ENCODE measurements around the gene TRPM5. TPM values are rescaled to one million over a fixed set of nuclear protein-coding genes. Genes with fewer than 3 reads are reported as not detected.

Gene TRPM5
- total and polyA plus RNA-seq, 9 of the 15 experiments (the other 6 are each of a cell fraction or from before 2014, with no cell fraction given): not detected

DNA sequence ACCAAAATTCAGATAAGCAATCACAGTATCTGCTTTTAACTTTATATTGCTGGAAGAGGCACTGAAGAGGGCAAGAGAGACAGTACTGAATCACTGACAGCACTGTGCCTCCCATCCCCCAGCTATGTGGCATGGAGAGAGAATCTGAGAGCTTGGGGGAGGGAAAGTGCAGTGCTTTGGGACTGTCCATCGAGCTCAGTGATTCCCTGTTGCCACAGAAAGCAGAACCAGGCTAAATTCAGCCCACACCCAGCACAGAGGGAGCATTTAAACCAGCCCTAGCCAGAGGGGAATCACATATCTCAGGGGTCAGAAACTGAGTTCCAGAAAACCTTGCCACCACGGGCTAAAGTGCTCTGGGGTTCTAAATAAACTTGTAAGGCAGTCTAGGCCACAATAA, 44.8 kb upstream of the TRPM5 start:
- Histone ChIP-seq H3K79me2 (ENCODE audit: control insufficient read depth, insufficient read depth, low read length) (no peaks in the 10 kb centered on the region), H3K9ac (ENCODE audit: insufficient read depth in 1 of 2, low read depth in 2 of 2, low read length in 2 of 2) (no peak overlapping the region), H3K9me1 (ENCODE audit: control insufficient read depth, insufficient read depth, low read length) (no peaks in the 10 kb centered on the region), H3K36me3 (ENCODE audit: control insufficient read depth, insufficient read depth, low read length) (no peaks in the 10 kb centered on the region), H3K27ac (ENCODE audit: extremely low read depth, low read depth, low read length) (no peak overlapping the region), H3K4me2 (ENCODE audit: insufficient read depth, low read length) (no peak overlapping the region), H3K4me1 (replicated peaks in 1 of 2; ENCODE audit: control insufficient read depth in 2 of 2, insufficient read depth in 2 of 2, low read length in 2 of 2) (no peaks in the 10 kb centered on the region), H3K9me3 (replicated peaks; ENCODE audit: control insufficient read depth, insufficient read depth, low read depth, low read length) (no peaks in the 10 kb centered on the region; the same call in 1 of the 2 replicates), H4K20me1 (replicated peaks; ENCODE audit: control insufficient read depth, insufficient read depth, low read length) (no peaks in the 10 kb centered on the region), H2AFZ (ENCODE audit: low read depth, low read length) (no peak overlapping the region), H3K4me3 (no peak overlapping the region), H3K27me3 (ENCODE audit: control insufficient read depth in 2 of 2, insufficient read depth in 2 of 2, low read length in 2 of 2) (peaks cover 0 to 7% of the 10 kb centered on the region in 2 experiments; a peak in 1 of 5 replicates)
- in situ Hi-C loops (cut with MboI): no loop called here
- DNase-seq (ENCODE audit: extremely low read depth in 1 of 4, low spot score in 3 of 4) (no peak), FAIRE-seq (no peak), ATAC-seq (no peak)
- intact Hi-C loops (cut with micrococcal nuclease): no loop called here
- BruUV-seq (replicated peaks): no TSS peak
- ChIA-PET POLR2A (no interaction called here), CTCF (ENCODE audit: low intra/inter-chr PET ratio) (no interaction called here)
- WGBS (ENCODE audit: insufficient coverage, low coverage, missing lambda C conversion rate): 0% methylated on average over 2 of the region's 2 CpGs
- no peak for TF ChIP-seq ZFX (CRISPR knock-in tag; IDR thresholded peaks at IDR 0.05)

DNA sequence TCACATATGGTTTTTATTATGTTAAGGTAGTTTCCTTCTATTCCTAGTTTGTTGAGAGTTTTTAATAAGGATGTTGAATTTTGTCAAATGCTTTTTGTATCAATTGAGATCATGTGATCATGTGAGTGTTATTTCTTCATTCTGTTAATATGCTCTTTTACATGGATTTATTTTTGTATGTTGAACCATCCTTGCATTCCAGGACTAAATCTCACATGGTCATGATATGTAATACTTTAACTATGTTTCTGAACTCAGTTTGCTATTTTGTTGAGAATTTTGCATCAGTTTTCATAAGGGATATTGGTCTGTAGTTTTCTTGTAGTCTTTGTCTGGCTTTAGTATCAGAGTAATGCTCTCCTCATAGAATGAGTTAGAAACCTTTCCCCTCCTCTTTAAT, 43.7 kb upstream of the TRPM5 start:
- no TSS peak for BruUV-seq (replicated peaks)
- Histone ChIP-seq H3K4me1 (replicated peaks in 1 of 2; ENCODE audit: control insufficient read depth in 2 of 2, insufficient read depth in 2 of 2, low read length in 2 of 2) (no peaks in the 10 kb centered on the region), H3K9me3 (replicated peaks; ENCODE audit: control insufficient read depth, insufficient read depth, low read depth, low read length) (no peaks in the 10 kb centered on the region; the same call in 1 of the 2 replicates), H3K4me2 (ENCODE audit: insufficient read depth, low read length) (no peak overlapping the region), H3K9ac (ENCODE audit: insufficient read depth in 1 of 2, low read depth in 2 of 2, low read length in 2 of 2) (no peak overlapping the region), H3K4me3 (no peak overlapping the region), H3K79me2 (ENCODE audit: control insufficient read depth, insufficient read depth, low read length) (no peaks in the 10 kb centered on the region), H4K20me1 (replicated peaks; ENCODE audit: control insufficient read depth, insufficient read depth, low read length) (no peaks in the 10 kb centered on the region), H3K27me3 (ENCODE audit: control insufficient read depth in 2 of 2, insufficient read depth in 2 of 2, low read length in 2 of 2) (peaks cover 0 to 14% of the 10 kb centered on the region in 2 experiments; a peak in 2 of 5 replicates), H2AFZ (ENCODE audit: low read depth, low read length) (no peak overlapping the region), H3K36me3 (ENCODE audit: control insufficient read depth, insufficient read depth, low read length) (no peaks in the 10 kb centered on the region), H3K27ac (ENCODE audit: extremely low read depth, low read depth, low read length) (no peak overlapping the region), H3K9me1 (ENCODE audit: control insufficient read depth, insufficient read depth, low read length) (no peaks in the 10 kb centered on the region)
- DNase-seq (ENCODE audit: extremely low read depth in 1 of 4, low spot score in 3 of 4) (no peak), FAIRE-seq (no peak), ATAC-seq (no peak)
- ChIA-PET CTCF (ENCODE audit: low intra/inter-chr PET ratio) (no interaction called here), POLR2A (interaction anchor here (0.6 kb wide), 1 partner anchor 306 kb away, joined by 3 read pairs; no protein-coding TSS in a partner anchor)
- intact Hi-C loops (cut with micrococcal nuclease): no loop called here
- in situ Hi-C loops (cut with MboI): no loop called here
- TF ChIP-seq HDGF (IDR thresholded peaks at IDR 0.05): no peak
- peak; percentile 92 for TF ChIP-seq ZNF324 (CRISPR knock-in tag; IDR thresholded peaks at IDR 0.05)
- TF ChIP-seq ZBTB40 (IDR thresholded peaks at IDR 0.05): no peak
- TF ChIP-seq ZBTB40 (CRISPR knock-in tag; IDR thresholded peaks at IDR 0.05): no peak
- TF ChIP-seq, protein P1, sequence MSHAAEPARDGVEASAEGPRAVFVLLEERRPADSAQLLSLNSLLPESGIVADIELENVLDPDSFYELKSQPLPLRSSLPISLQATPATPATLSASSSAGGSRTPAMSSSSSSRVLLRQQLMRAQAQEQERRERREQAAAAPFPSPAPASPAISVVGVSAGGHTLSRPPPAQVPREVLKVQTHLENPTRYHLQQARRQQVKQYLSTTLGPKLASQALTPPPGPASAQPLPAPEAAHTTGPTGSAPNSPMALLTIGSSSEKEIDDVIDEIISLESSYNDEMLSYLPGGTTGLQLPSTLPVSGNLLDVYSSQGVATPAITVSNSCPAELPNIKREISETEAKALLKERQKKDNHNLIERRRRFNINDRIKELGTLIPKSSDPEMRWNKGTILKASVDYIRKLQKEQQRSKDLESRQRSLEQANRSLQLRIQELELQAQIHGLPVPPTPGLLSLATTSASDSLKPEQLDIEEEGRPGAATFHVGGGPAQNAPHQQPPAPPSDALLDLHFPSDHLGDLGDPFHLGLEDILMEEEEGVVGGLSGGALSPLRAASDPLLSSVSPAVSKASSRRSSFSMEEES (CRISPR knock-in tag; IDR thresholded peaks at IDR 0.05): peak; percentile 63; the same call in 1 of the 2 replicates

Measured in K562 (cell line).